Gastrocnemius medialis (tissue), 4 donors: ENCODE measurements around the gene ARHGAP15. TPM values are rescaled to one million over a fixed set of nuclear protein-coding genes. Genes with fewer than 3 reads are reported as not detected.

Experiments used
- ATAC-seq, 2 donors: fragments of 150-250 bp; one replicate each; pipeline ENCODE4 v1.9.1; 2016
- DNase-seq, 2 donors: peaks; one replicate each; pipeline ENCODE4 v3.0.0-alpha.2; 2019
- H3K27ac ChIP-seq, 4 donors: fragments of 200-600 bp; sonication (generic); 1 replicate in 1 of 4; 2 replicates in 3 of 4; pipeline ENCODE4 v1.5.1; 2016 to 2018; ENCODE audit warnings: mild to moderate bottlenecking in 2 of 4, moderate library complexity in 1 of 4
- H3K27me3 ChIP-seq, 3 donors: fragments of 200-600 bp; sonication (generic) in 2 of 3; 1 replicate in 1 of 3; 2 replicates in 2 of 3; pipeline versions ENCODE4 v1.5.1 to v1.6.0; 2016 to 2019; ENCODE audit warnings: mild to moderate bottlenecking in 1 of 3, moderate library complexity in 1 of 3
- H3K36me3 ChIP-seq, 2 donors: fragments of 200-600 bp; sonication (generic) in 1 of 2; one replicate each; pipeline ENCODE4 v1.5.1; 2017 to 2018
- H3K4me1 ChIP-seq, 2 donors: fragments of 200-600 bp; sonication (generic) in 1 of 2; one replicate each; pipeline ENCODE4 v1.5.1; 2016 to 2017; ENCODE audit warnings: mild to moderate bottlenecking in 2 of 2
- H3K4me3 ChIP-seq, 4 donors: fragments of 200-600 bp; sonication (generic) in 3 of 4; 1 replicate in 1 of 4; 2 replicates in 3 of 4; pipeline ENCODE4 v1.5.1; 2016 to 2019; ENCODE audit warnings: mild to moderate bottlenecking in 2 of 4
- H3K9me3 ChIP-seq, 3 donors: fragments of 200-600 bp; sonication (generic) in 2 of 3; 1 replicate in 1 of 3; 2 replicates in 2 of 3; pipeline ENCODE4 v1.5.1; 2016 to 2019
- CTCF ChIP-seq, 5 experiments: fragments of 450-650 bp in 3 of 5; fragments of 200-600 bp in 2 of 5; sonication (generic) in 2 of 5; IDR thresholded peaks in 4 of 5; conservative IDR thresholded peaks in 1 of 5; 1 replicate in 4 of 5; 2 replicates in 1 of 5; pipeline ENCODE4 v1.5.1; 2016 to 2019; ENCODE audit warnings: antibody characterized with exemption in 5 of 5, mild to moderate bottlenecking in 3 of 5, moderate library complexity in 3 of 5
- POLR2A ChIP-seq, 2 donors: fragments of 450-650 bp; IDR thresholded peaks; one replicate each; pipeline ENCODE4 v1.6.1; 2017; ENCODE audit warnings: antibody characterized with exemption in 2 of 2, mild to moderate bottlenecking in 2 of 2, moderate library complexity in 2 of 2
- in situ Hi-C, 4 donors: fragments of 200-750 bp; cut with MboI; loops; one replicate each; pipeline versions ENCODE4 v1.15.0 to v1.8.0; 2017; ENCODE audit warnings: low sequenced_read_pairs in 4 of 4
- intact Hi-C: fragments of 100-400 bp; cut with DNase I; formaldehyde crosslinking; loops from one replicate; pipeline ENCODE4 v1.15.1; 2023; ENCODE audit warnings: low total_unique reads
- total RNA-seq, 4 donors: library from RNA; depleted of rRNA; stranded (reverse); fragments of >200 nt; gene quantifications; one replicate each; pipeline versions ENCODE4 v1.1.0 to v1.2.3, GENCODE V29; 2016

Gene ARHGAP15
- total RNA-seq, 4 donors from 2014 or later = 1.2 to 3.2 (median 1.3) TPM; not detected in 1

GRCh38 chr2:143629340-143629739 is 500.1 kb downstream of the ARHGAP15 start:
- no peak for ATAC-seq
- Histone ChIP-seq H3K4me1 (no peaks in the 10 kb centered on the region), H3K27ac (no peak overlapping the region), H3K27me3 (no peaks in the 10 kb centered on the region), H3K4me3 (no peak overlapping the region), H3K36me3 (no peaks in the 10 kb centered on the region), H3K9me3 (no peaks in the 10 kb centered on the region)
- TF ChIP-seq POLR2A (IDR thresholded peaks at IDR 0.05) = no peak
- no peak for TF ChIP-seq CTCF (IDR thresholded peaks at IDR 0.05 in 4 of 5, conservative IDR thresholded peaks at IDR 0.05 in 1 of 5)
- DNase-seq = no peak
- in situ Hi-C loops (no loop called here), intact Hi-C loops (no loop called here)

GRCh38 chr2:143632751-143633374 is 503.6 kb downstream of the ARHGAP15 start:
- no peak for TF ChIP-seq POLR2A (IDR thresholded peaks at IDR 0.05)
- DNase-seq (no peak), ATAC-seq (no peak)
- Histone ChIP-seq H3K36me3 (no peaks in the 10 kb centered on the region), H3K9me3 (no peaks in the 10 kb centered on the region), H3K4me1 (no peaks in the 10 kb centered on the region), H3K4me3 (no peak overlapping the region), H3K27ac (no peak overlapping the region), H3K27me3 (no peaks in the 10 kb centered on the region)
- intact Hi-C loops = no loop called here
- in situ Hi-C loops = no loop called here

- no peak for ATAC-seq
- no peak for TF ChIP-seq CTCF (IDR thresholded peaks at IDR 0.05 in 4 of 5, conservative IDR thresholded peaks at IDR 0.05 in 1 of 5)
- no peak for TF ChIP-seq POLR2A (IDR thresholded peaks at IDR 0.05)
- Histone ChIP-seq H3K9me3 (no peaks in the 10 kb centered on the region), H3K4me3 (no peak overlapping the region), H3K4me1 (no peaks in the 10 kb centered on the region), H3K27ac (no peak overlapping the region), H3K36me3 (no peaks in the 10 kb centered on the region), H3K27me3 (no peaks in the 10 kb centered on the region)
- intact Hi-C loops (no loop called here), in situ Hi-C loops (no loop called here)
- DNase-seq = no peak
These were observed 504.2 kb downstream of the ARHGAP15 start for GRCh38 chr2:143633419-143633818.

GRCh38 chr2:143635302-143635701 is 506.1 kb downstream of the ARHGAP15 start:
- no peak for TF ChIP-seq POLR2A (IDR thresholded peaks at IDR 0.05)
- no peak for TF ChIP-seq CTCF (IDR thresholded peaks at IDR 0.05 in 4 of 5, conservative IDR thresholded peaks at IDR 0.05 in 1 of 5)
- intact Hi-C loops = no loop called here
- Histone ChIP-seq H3K27me3 (no peaks in the 10 kb centered on the region), H3K36me3 (no peaks in the 10 kb centered on the region), H3K27ac (no peak overlapping the region), H3K4me1 (no peaks in the 10 kb centered on the region), H3K4me3 (no peak overlapping the region), H3K9me3 (no peaks in the 10 kb centered on the region)
- no peak for DNase-seq
- in situ Hi-C loops = no loop called here
- no peak for ATAC-seq

GRCh38 chr2:143635936-143636335 is 506.7 kb downstream of the ARHGAP15 start:
- TF ChIP-seq POLR2A (IDR thresholded peaks at IDR 0.05) (no peak), CTCF (IDR thresholded peaks at IDR 0.05 in 4 of 5, conservative IDR thresholded peaks at IDR 0.05 in 1 of 5) (no peak)
- Histone ChIP-seq H3K27me3 (no peaks in the 10 kb centered on the region), H3K9me3 (no peaks in the 10 kb centered on the region), H3K36me3 (no peaks in the 10 kb centered on the region), H3K4me1 (no peaks in the 10 kb centered on the region), H3K27ac (no peak overlapping the region), H3K4me3 (no peak overlapping the region)
- in situ Hi-C loops (no loop called here), intact Hi-C loops (no loop called here)
- ATAC-seq = no peak
- DNase-seq = no peak
